PFSK-1 (cell line): ENCODE measurements around the gene PIAS4.

Experiments
- FOXP2 ChIP-seq: optimal IDR thresholded peaks from 2 replicates; pipeline ENCODE3; 2011; ENCODE audit warnings: borderline replicate concordance, control low read depth, inconsistent platforms; ENCODE audit not compliant: insufficient read depth; ENCODE audit errors: extremely low read length, extremely low read depth
- POLR2AphosphoS5 ChIP-seq: IDR thresholded peaks from 2 replicates; pipeline ENCODE4 v1.6.1; 2012; ENCODE audit warnings: low read depth, mild to moderate bottlenecking, control low read depth, low read length, moderate library complexity
- REST ChIP-seq, 2 experiments: IDR thresholded peaks; 2 replicates each; pipeline versions ENCODE4 v1.6.1 to v1.8.0; 2011 to 2012; ENCODE audit warnings: low read depth in 2 of 2, low read length in 2 of 2, control low read depth in 1 of 2, inconsistent platforms in 1 of 2, mild to moderate bottlenecking in 1 of 2, moderate library complexity in 1 of 2; ENCODE audit not compliant: insufficient read depth in 1 of 2
- SIN3A ChIP-seq: IDR thresholded peaks from 2 replicates; pipeline ENCODE4 v1.6.1; 2012; ENCODE audit warnings: mild to moderate bottlenecking, low read length, moderate library complexity, borderline replicate concordance; ENCODE audit not compliant: insufficient read depth
- TAF1 ChIP-seq: IDR thresholded peaks from 2 replicates; pipeline ENCODE4 v1.6.1; 2012; ENCODE audit warnings: low read length, control low read depth, borderline replicate concordance; ENCODE audit not compliant: insufficient read depth

PIAS4 gene

GRCh38 chr19:4046946-4047683, 39.6 kb downstream of the PIAS4 start:
- TF ChIP-seq POLR2AphosphoS5, result no peak
- no peak for TF ChIP-seq REST (IDR thresholded peaks at IDR 0.05; ENCODE audit: insufficient read depth in 1 of 2, low read depth in 2 of 2, low read length in 2 of 2)
- no peak for TF ChIP-seq FOXP2
- TF ChIP-seq SIN3A, result no peak
- no peak for TF ChIP-seq TAF1

- TF ChIP-seq POLR2AphosphoS5 (no peak), TAF1 (no peak), REST (IDR thresholded peaks at IDR 0.05; ENCODE audit: insufficient read depth in 1 of 2, low read depth in 2 of 2, low read length in 2 of 2) (peak in 1 of 2 experiments; percentile 12; a peak in 1 of 4 replicates), FOXP2 (no peak), SIN3A (no peak)
Observed at GRCh38 chr19:4049432-4049831, 41.9 kb downstream of the PIAS4 start.

- TF ChIP-seq POLR2AphosphoS5 (no peak), SIN3A (no peak), REST (IDR thresholded peaks at IDR 0.05; ENCODE audit: insufficient read depth in 1 of 2, low read depth in 2 of 2, low read length in 2 of 2) (no peak), TAF1 (no peak), FOXP2 (no peak)
Observed at GRCh38 chr19:4051175-4052101, 43.9 kb downstream of the PIAS4 start.

GRCh38 chr19:4052114-4052992, 44.8 kb downstream of the PIAS4 start:
- TF ChIP-seq TAF1 (no peak), POLR2AphosphoS5 (no peak), REST (IDR thresholded peaks at IDR 0.05; ENCODE audit: insufficient read depth in 1 of 2, low read depth in 2 of 2, low read length in 2 of 2) (no peak)
